Placental epithelial cell (primary cell): ENCODE results near the gene CPT1A. TPM values are rescaled to one million over a fixed set of nuclear protein-coding genes. Genes with fewer than 3 reads are reported as not detected.

Experiments
- total RNA-seq: library from RNA; depleted of rRNA; stranded (reverse); fragments of >200 nt; gene quantifications from 2 replicates; pipeline ENCODE4 v1.2.3, GENCODE V29; 2012

The CPT1A gene
- 20.9 and 28.7 TPM in 2 replicates for total RNA-seq

DNA sequence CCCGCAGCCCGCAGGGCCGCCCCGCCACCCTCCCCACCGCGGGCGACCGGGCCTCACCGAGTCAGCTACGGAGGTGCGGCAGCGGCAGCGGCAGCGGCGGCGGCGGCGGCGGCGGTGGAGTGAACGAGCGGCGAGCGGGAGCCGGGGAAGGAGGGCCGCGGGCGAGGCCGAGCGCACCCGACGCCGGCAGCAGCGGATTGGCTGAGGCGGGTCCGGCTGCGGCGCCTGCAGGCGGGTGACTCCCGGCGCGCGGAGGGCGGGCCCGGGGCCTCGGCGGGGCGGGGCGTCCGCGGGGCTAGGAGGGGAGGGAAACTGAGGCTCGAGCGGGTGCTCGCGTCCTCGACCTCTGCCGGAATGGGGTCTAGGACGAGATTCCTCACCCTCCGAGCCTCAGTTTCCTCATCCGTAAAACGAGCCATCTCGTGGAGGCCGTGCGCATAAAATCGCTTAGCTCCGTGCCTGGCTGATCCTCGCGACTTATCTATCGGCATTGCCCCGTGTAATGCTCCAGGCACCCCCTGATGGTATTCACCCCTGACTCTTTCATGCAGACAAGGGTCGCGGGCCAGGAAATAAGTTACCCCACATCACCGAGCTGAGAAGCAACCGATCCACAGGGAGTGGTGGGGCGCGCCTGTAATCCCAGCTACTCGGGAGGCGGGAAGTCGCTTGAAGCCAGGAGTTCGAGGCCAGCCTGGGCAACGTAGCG, at the start of gene CPT1A:
TSS of gene CPT1A (minus strand) at position 199 of the 709 bp plus-strand sequence. CDS start 26,442 bp downstream, outside the sequence.

GRCh38 chr11:68751331-68751856, 90.3 kb downstream of the CPT1A start, which contains the start of gene TESMIN:
Gene TESMIN, minus strand, starts transcription at chr11:68751520. Its CDS starts 860 bp downstream, at chr11:68750660.

Other genes with a start within 250 kb of the CPT1A start
- gene GAL, start 157.4 kb downstream of the CPT1A start, total RNA-seq, result 5.1 TPM in 1 of 2 replicates, not detected in the other
- 4.7 and 5.6 TPM in 2 replicates for gene TESMIN, start 90.4 kb downstream of the CPT1A start, total RNA-seq
- 30.6 and 50.3 TPM in 2 replicates for gene MRPL21, start 61.9 kb upstream of the CPT1A start, total RNA-seq
- gene IGHMBP2, start 62.0 kb upstream of the CPT1A start, total RNA-seq, result 10.1 and 13.3 TPM in 2 replicates
- gene MRGPRD, start 139.1 kb upstream of the CPT1A start, total RNA-seq, result not detected in 2 replicates
- 3.7 and 5.1 TPM in 2 replicates for gene MRGPRF, start 171.3 kb upstream of the CPT1A start, total RNA-seq
- 10.6 and 12.2 TPM in 2 replicates for gene TPCN2, start 207.0 kb upstream of the CPT1A start, total RNA-seq